CD14-positive monocyte (primary cell): ENCODE measurements around the gene PTPN9. TPM values are rescaled to one million over a fixed set of nuclear protein-coding genes. Genes with fewer than 3 reads are reported as not detected.
A peak's percentile ranks its signal among the peaks of the same experiment; 100 is the strongest.

Source experiments
- DNase-seq, 3 donors: peaks; one replicate each; pipeline ENCODE4 v3.0.0-alpha.2; 2011 to 2022
- H2AFZ ChIP-seq: 2 replicates; pipeline ENCODE4 v1.6.0; 2012; ENCODE audit warnings: mild to moderate bottlenecking, low read depth, low read length, inconsistent platforms; ENCODE audit not compliant: insufficient read depth, poor library complexity, severe bottlenecking
- H3K27ac ChIP-seq, 2 donors: 1 replicate in 1 of 2; 2 replicates in 1 of 2; pipeline ENCODE4 v1.5.1; 2012 to 2013; ENCODE audit warnings: low read length in 2 of 2, control low read depth in 1 of 2, inconsistent platforms in 1 of 2, low read depth in 1 of 2, mild to moderate bottlenecking in 1 of 2
- H3K27me3 ChIP-seq, 2 donors: one replicate each; pipeline versions ENCODE4 v1.6.0 to v1.6.1; 2011 to 2013; ENCODE audit warnings: low read length in 2 of 2; ENCODE audit not compliant: control insufficient read depth in 2 of 2, insufficient read depth in 2 of 2
- H3K36me3 ChIP-seq, 2 donors: replicated peaks in 1 of 2; 1 replicate in 1 of 2; 2 replicates in 1 of 2; pipeline versions ENCODE4 v1.5.1 to v1.6.1; 2012 to 2013; ENCODE audit warnings: low read length in 2 of 2, control low read depth in 1 of 2, inconsistent platforms in 1 of 2, mild to moderate bottlenecking in 1 of 2; ENCODE audit not compliant: insufficient read depth in 2 of 2, control insufficient read depth in 1 of 2
- H3K4me1 ChIP-seq, 2 donors: 1 replicate in 1 of 2; 2 replicates in 1 of 2; pipeline versions ENCODE4 v1.5.1 to v1.6.1; 2012 to 2013; ENCODE audit warnings: low read length in 2 of 2, control low read depth in 1 of 2, inconsistent platforms in 1 of 2, mild to moderate bottlenecking in 1 of 2, moderate library complexity in 1 of 2; ENCODE audit not compliant: insufficient read depth in 2 of 2, control insufficient read depth in 1 of 2
- H3K4me2 ChIP-seq: replicated peaks from 2 replicates; pipeline ENCODE3; 2012; ENCODE audit warnings: low read length, moderate library complexity, mild to moderate bottlenecking; ENCODE audit not compliant: poor library complexity, severe bottlenecking; ENCODE audit errors: extremely low read depth
- H3K4me3 ChIP-seq, 3 experiments: fragments of 200-600 bp in 1 of 3; sonication (generic) in 1 of 3; replicated peaks in 1 of 3; 1 replicate in 2 of 3; 2 replicates in 1 of 3; pipeline ENCODE4 v1.5.1; 2011 to 2013; ENCODE audit warnings: low read length in 3 of 3, mild to moderate bottlenecking in 3 of 3, control low read depth in 2 of 3, low read depth in 2 of 3, inconsistent platforms in 1 of 3, moderate library complexity in 1 of 3
- H3K79me2 ChIP-seq: 2 replicates; pipeline ENCODE4 v1.6.0; 2012; ENCODE audit warnings: mild to moderate bottlenecking, control low read depth, inconsistent platforms, low read length, moderate library complexity; ENCODE audit not compliant: insufficient read depth
- H3K9ac ChIP-seq: 2 replicates; pipeline ENCODE4 v1.6.0; 2017; ENCODE audit warnings: low read length, mild to moderate bottlenecking; ENCODE audit not compliant: insufficient read depth, poor library complexity, severe bottlenecking
- H3K9me3 ChIP-seq, 2 donors: replicated peaks in 1 of 2; 1 replicate in 1 of 2; 2 replicates in 1 of 2; pipeline versions ENCODE4 v1.5.1 to v1.6.1; 2012 to 2013; ENCODE audit warnings: low read length in 2 of 2, control low read depth in 1 of 2; ENCODE audit not compliant: control insufficient read depth in 1 of 2, insufficient read depth in 1 of 2
- H4K20me1 ChIP-seq: 2 replicates; pipeline ENCODE4 v1.6.0; 2012; ENCODE audit warnings: mild to moderate bottlenecking, low read length, control low read depth, moderate library complexity; ENCODE audit not compliant: insufficient read depth
- H3K27ac Mint-ChIP-seq, 7 donors: one replicate each; pipeline ENCODE4 v1.8.0; 2020; ENCODE audit warnings: mild to moderate bottlenecking in 7 of 7, mixed read lengths in 7 of 7, moderate library complexity in 6 of 7, inconsistent platforms in 2 of 7
- H3K27me3 Mint-ChIP-seq, 3 donors: one replicate each; pipeline ENCODE4 v1.8.0; 2021 to 2022; ENCODE audit warnings: low read depth in 3 of 3, mild to moderate bottlenecking in 3 of 3, mixed read lengths in 3 of 3, moderate library complexity in 3 of 3, inconsistent platforms in 1 of 3
- H3K36me3 Mint-ChIP-seq, 2 donors: one replicate each; pipeline ENCODE4 v1.8.0; 2020; ENCODE audit warnings: mixed read lengths in 2 of 2, inconsistent platforms in 1 of 2, mild to moderate bottlenecking in 1 of 2
- H3K4me1 Mint-ChIP-seq: one replicate; pipeline ENCODE4 v1.8.0; 2020; ENCODE audit warnings: mild to moderate bottlenecking, mixed read lengths
- H3K4me3 Mint-ChIP-seq, 2 donors: one replicate each; pipeline ENCODE4 v1.8.0; 2020; ENCODE audit warnings: mild to moderate bottlenecking in 2 of 2, mixed read lengths in 2 of 2, moderate library complexity in 1 of 2
- H3K9me3 Mint-ChIP-seq, 7 donors: one replicate each; pipeline ENCODE4 v1.8.0; 2020 to 2022; ENCODE audit warnings: mixed read lengths in 7 of 7, mild to moderate bottlenecking in 6 of 7, moderate library complexity in 6 of 7, inconsistent platforms in 2 of 7
- WGBS: methylation state at CpG from one replicate; pipeline ENCODE4 v1.1.5; 2013; ENCODE audit warnings: missing lambda C conversion rate; ENCODE audit not compliant: insufficient coverage; 5-methylcytosine and 5-hydroxymethylcytosine counted together
- intact Hi-C, 2 donors: fragments of 100-400 bp; cut with micrococcal nuclease; formaldehyde crosslinking; loops; one replicate each; pipeline versions ENCODE4 v1.15.0 to v1.15.1; 2023
- polyA plus RNA-seq, 3 donors: library from polyadenylated mRNA; depleted of rRNA in 1 of 3; unstranded in 2 of 3; stranded (reverse) in 1 of 3; fragments of 300-500 nt in 2 of 3; fragments of >200 nt in 1 of 3; fragmentation: Illumina TruSeq in 2 of 3; gene quantifications; 1 replicate in 2 of 3; 2 replicates in 1 of 3; pipeline ENCODE4 v1.2.3, GENCODE V29; 2012 to 2021
- TF ChIP-seq, protein P1 (sequence below): fragments of 200-600 bp; IDR thresholded peaks from one replicate; pipeline ENCODE4 v1.8.0; 2022; ENCODE audit warnings: antibody characterized with exemption, mild to moderate bottlenecking

Gene PTPN9
- polyA plus RNA-seq, 3 donors = 21.1 to 40.1 (median 28.0) TPM

DNA sequence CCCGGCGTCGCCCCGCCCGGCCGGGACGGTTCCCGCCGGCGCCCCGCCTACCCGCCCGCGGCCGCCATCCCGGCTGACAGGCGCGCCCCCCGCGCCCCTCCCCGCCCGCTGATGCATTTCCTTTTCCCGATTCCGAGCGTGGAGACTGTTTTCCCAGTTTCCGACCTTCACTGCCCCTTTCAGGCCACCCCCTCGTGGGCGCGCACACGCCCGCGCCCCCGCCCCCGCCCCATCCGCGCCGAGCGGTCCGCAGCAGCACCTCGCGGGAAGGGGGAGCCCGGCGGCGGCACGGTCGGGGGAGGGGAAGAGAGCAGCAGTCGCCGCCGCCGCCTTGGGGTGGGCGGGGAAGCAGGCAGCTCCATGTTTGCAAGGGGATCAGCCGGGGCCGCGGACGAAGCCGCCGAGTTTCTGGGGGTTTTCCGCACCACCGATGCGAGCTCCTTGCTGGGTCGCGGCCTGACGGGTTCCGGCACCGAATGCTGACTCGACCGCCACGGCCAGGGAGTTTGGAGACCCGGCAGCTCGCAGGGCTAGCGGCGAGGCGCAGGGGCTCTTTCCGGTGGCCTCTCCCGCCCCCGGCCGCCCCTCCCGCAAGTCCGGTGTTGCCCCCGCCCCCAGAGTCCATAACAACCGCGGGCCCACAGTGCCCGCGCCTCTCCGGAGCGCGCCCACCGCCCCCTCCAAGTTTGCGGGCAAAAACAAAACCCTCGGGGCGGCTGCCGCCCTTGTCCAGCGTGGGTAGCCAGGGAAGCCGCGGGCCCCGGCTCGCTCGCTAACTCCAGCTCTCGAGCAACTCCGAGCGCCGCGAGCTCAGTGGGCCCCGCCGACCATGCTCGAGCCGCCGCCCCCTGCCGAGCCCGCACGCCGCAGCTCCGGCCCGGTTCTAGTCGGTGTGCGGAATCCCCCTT is 124.4 kb downstream of the PTPN9 start:
- H3K27ac Mint-ChIP-seq = peak overlapping the region; percentile 88 to 95 (median 91)
- H3K4me1 Mint-ChIP-seq = peaks cover 37% of the 10 kb centered on the region
- no peaks in the 10 kb centered on the region for H3K36me3 Mint-ChIP-seq
- Histone ChIP-seq H3K79me2 (peaks cover 28% of the 10 kb centered on the region), H3K9ac (peak overlapping the region; percentile 79), H3K36me3 (no peaks in the 10 kb centered on the region), H3K27me3 (no peaks in the 10 kb centered on the region), H4K20me1 (peaks cover 13% of the 10 kb centered on the region), H3K4me1 (peaks cover 33 to 36% of the 10 kb centered on the region in 2 donors), H3K4me3 (peak overlapping the region; percentile 81 to 95 (median 88)), H2AFZ (peak overlapping the region; percentile 91), H3K27ac (peak overlapping the region; percentile 80 to 90), H3K9me3 (no peaks in the 10 kb centered on the region), H3K4me2 (peak overlapping the region; percentile 96)
- H3K9me3 Mint-ChIP-seq = no peaks in the 10 kb centered on the region
- under 1% methylated on average over 112 of the region's 116 CpGs for WGBS
- DNase-seq = peak in 2 of 3 donors; percentile 42 to 69
- peaks cover 0 to 2% (median 1%) of the 10 kb centered on the region in 3 donors for H3K27me3 Mint-ChIP-seq
- peak overlapping the region; percentile 90 to 92 for H3K4me3 Mint-ChIP-seq
- TF ChIP-seq, protein P1, sequence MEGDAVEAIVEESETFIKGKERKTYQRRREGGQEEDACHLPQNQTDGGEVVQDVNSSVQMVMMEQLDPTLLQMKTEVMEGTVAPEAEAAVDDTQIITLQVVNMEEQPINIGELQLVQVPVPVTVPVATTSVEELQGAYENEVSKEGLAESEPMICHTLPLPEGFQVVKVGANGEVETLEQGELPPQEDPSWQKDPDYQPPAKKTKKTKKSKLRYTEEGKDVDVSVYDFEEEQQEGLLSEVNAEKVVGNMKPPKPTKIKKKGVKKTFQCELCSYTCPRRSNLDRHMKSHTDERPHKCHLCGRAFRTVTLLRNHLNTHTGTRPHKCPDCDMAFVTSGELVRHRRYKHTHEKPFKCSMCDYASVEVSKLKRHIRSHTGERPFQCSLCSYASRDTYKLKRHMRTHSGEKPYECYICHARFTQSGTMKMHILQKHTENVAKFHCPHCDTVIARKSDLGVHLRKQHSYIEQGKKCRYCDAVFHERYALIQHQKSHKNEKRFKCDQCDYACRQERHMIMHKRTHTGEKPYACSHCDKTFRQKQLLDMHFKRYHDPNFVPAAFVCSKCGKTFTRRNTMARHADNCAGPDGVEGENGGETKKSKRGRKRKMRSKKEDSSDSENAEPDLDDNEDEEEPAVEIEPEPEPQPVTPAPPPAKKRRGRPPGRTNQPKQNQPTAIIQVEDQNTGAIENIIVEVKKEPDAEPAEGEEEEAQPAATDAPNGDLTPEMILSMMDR = no peak
- intact Hi-C loops = loop anchor here (5.0 to 10.0 kb wide), 6 partner anchors 87 to 910 kb away; partner anchors contain the start of genes IMP3 (in 2 of the 2), ARID3B (in 1 of the 2), COX5A (in 1 of the 2) and MAN2C1 (in 1 of the 2)

DNA sequence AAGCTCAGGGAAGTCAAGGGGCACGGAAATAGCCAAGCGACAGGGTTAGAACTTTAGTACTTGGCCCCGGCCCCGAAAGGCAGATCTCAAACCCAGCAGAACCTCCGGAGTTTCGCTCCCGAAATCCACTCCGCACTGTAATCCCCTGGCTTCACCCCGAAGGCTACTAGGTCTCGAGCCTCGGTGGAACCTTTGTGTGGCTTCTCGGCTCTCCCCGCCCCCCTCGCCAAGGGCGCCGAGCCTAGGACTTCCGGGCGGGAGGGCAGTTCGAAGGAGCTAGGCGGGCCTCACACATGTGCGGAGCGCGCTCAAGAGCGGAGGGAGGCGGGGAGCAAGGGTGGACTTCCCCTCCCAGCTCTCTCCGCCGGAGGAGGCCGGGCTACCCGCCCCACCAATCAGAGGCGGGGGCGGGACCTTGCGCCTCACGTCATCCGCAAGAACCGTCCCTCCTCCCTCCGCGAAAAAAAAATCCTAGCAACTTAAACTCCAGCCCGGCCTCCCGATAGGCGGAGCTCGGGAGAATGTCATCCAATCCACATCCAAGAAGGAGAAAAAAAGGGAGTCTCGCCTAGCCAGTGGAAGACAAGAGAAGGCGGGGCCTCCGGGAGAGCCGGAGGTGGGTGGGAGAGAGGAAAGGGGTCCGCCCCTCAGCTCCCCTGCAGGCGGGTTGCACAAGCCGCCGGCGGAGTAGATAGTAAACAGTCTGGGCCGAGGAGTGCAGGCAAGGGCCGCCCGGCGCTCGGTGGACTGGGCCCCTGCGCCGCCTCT is 125.2 kb downstream of the PTPN9 start:
- DNase-seq = peak; percentile 97 to 100 (median 99)
- peak overlapping the region; percentile 81 to 95 (median 88) for H3K4me3 ChIP-seq
- peaks cover 37% of the 10 kb centered on the region for H3K4me1 Mint-ChIP-seq
- peaks cover 21% of the 10 kb centered on the region for H4K20me1 ChIP-seq
- intact Hi-C loops = loop anchor here (5.0 to 10.0 kb wide), 6 partner anchors 87 to 909 kb away; partner anchors contain the start of genes ARID3B (in 1 of the 2), COX5A (in 1 of the 2), IMP3 (in 1 of the 2) and MAN2C1 (in 1 of the 2)
- peaks cover 36 to 44% of the 10 kb centered on the region in 2 donors for H3K4me1 ChIP-seq
- H3K9ac ChIP-seq = peak overlapping the region; percentile 79
- H3K27me3 Mint-ChIP-seq = peaks cover 0 to 2% (median 1%) of the 10 kb centered on the region in 3 donors
- H3K4me2 ChIP-seq = peak overlapping the region; percentile 96
- no peaks in the 10 kb centered on the region for H3K36me3 ChIP-seq
- TF ChIP-seq, protein P1 = no peak
- H3K36me3 Mint-ChIP-seq = no peaks in the 10 kb centered on the region
- peak overlapping the region; percentile 86 to 92 for H3K4me3 Mint-ChIP-seq
- H3K9me3 Mint-ChIP-seq = no peaks in the 10 kb centered on the region
- no peaks in the 10 kb centered on the region for H3K9me3 ChIP-seq
- H3K27me3 ChIP-seq = no peaks in the 10 kb centered on the region
- peak overlapping the region; percentile 91 for H2AFZ ChIP-seq
- 0% methylated on average over 45 of the region's 57 CpGs for WGBS
- peaks cover 36% of the 10 kb centered on the region for H3K79me2 ChIP-seq
- peak overlapping the region; percentile 94 to 99 (median 97) for H3K27ac Mint-ChIP-seq
- H3K27ac ChIP-seq = peak overlapping the region; percentile 80 to 91
